A549 (cell line): Measurements from ENCODE around the gene PNPLA2. TPM values are rescaled to one million over a fixed set of nuclear protein-coding genes. Genes with fewer than 3 reads are reported as not detected.

Source experiments
- ATAC-seq, 2 experiments: fragments of 200-7000 bp in 1 of 2; fragments of >200 bp in 1 of 2; cut with Nextera tagmentation in 1 of 2; cut with Tn5 transposase in 1 of 2; 3 replicates each; pipeline versions ENCODE4 v1.8.0 to v1.9.1; 2018 to 2020; ENCODE audit warnings: mild to moderate bottlenecking in 1 of 2, moderate library complexity in 1 of 2
- CTCF ChIA-PET: fragments of 300-600 bp; sonication (Branson Sonifier 250); formaldehyde crosslinking; extraction: SDS; loops from one replicate; lab custom pipeline; 2021; ENCODE audit warnings: antibody characterized with exemption, inconsistent platforms; lab: Yijun Ruan, JAX
- POLR2A ChIA-PET: fragments of 350-600 bp; formaldehyde crosslinking; extraction: SDS; loops from one replicate; lab custom pipeline; 2021; ENCODE audit warnings: antibody characterized with exemption, inconsistent platforms; lab: Yijun Ruan, JAX
- DNase-seq, 2 experiments: peaks; one replicate each; pipeline versions ENCODE4 v3.0.0 to v3.0.0-alpha.2; 2011 to 2016; ENCODE audit warnings: low read depth in 1 of 2, low spot score in 1 of 2
- FAIRE-seq: peaks from 2 replicates; lab custom pipeline; 2011; peaks lifted over from hg19 to GRCh38; lab: Jason Lieb, UNC
- H3K27ac ChIP-seq, 2 experiments: fragments of >200 bp; sonication (Bioruptor Twin); formaldehyde crosslinking; 3 replicates each; pipeline ENCODE4 v1.5.1; 2016 to 2017
- H3K4me1 ChIP-seq: fragments of >200 bp; sonication (Bioruptor Twin); formaldehyde crosslinking; 3 replicates; pipeline ENCODE4 v1.6.1; 2016
- H3K4me2 ChIP-seq: fragments of >200 bp; sonication (Bioruptor Twin); formaldehyde crosslinking; 3 replicates; pipeline ENCODE4 v1.6.1; 2016
- H3K4me3 ChIP-seq: fragments of >200 bp; sonication (Bioruptor Twin); formaldehyde crosslinking; 3 replicates; pipeline ENCODE4 v1.5.1; 2016
- H3K9me3 ChIP-seq: fragments of >200 bp; sonication (Bioruptor Twin); formaldehyde crosslinking; 3 replicates; pipeline ENCODE4 v1.6.1; 2016
- BCL3 ChIP-seq: fragments of >200 bp; sonication (Bioruptor Twin); formaldehyde crosslinking; IDR thresholded peaks from 3 replicates; pipeline ENCODE4 v1.6.1; 2016
- CBX2 ChIP-seq: fragments of 200-600 bp; sonication (generic); IDR thresholded peaks from 2 replicates; pipeline ENCODE4 v1.6.1; 2016; ENCODE audit warnings: low read depth, mild to moderate bottlenecking, borderline replicate concordance
- CBX8 ChIP-seq: fragments of 200-600 bp; sonication (generic); IDR thresholded peaks from 2 replicates; pipeline ENCODE4 v1.6.1; 2016
- CEBPB ChIP-seq, 2 experiments: fragments of >200 bp in 1 of 2; sonication (Bioruptor Twin) in 1 of 2; formaldehyde crosslinking in 1 of 2; IDR thresholded peaks; 2 replicates each; pipeline ENCODE4 v1.6.1; 2012 to 2016
- CHD2 ChIP-seq: fragments of 150-350 bp; IDR thresholded peaks from 2 replicates; pipeline ENCODE4 v1.6.1; 2014; ENCODE audit warnings: low read length; ENCODE audit not compliant: partially characterized antibody
- CTCF ChIP-seq: fragments of >200 bp; sonication (Bioruptor Twin); formaldehyde crosslinking; IDR thresholded peaks from 3 replicates; pipeline ENCODE4 v1.5.1; 2016
- EP300 ChIP-seq, 2 experiments: fragments of >200 bp; sonication (Bioruptor Twin); formaldehyde crosslinking; IDR thresholded peaks; 2 replicates in 1 of 2; 3 replicates in 1 of 2; pipeline ENCODE4 v1.6.1; 2016 to 2017
- FOSB ChIP-seq: fragments of 250-450 bp; sonication (Bioruptor Pico); IDR thresholded peaks from 2 replicates; pipeline ENCODE4 v1.5.0; 2020; ENCODE audit warnings: mild to moderate bottlenecking, moderate library complexity
- FOSL2 ChIP-seq, 2 experiments: fragments of 450-650 bp in 1 of 2; fragments of >200 bp in 1 of 2; sonication (Bioruptor Twin) in 1 of 2; formaldehyde crosslinking; IDR thresholded peaks; 2 replicates each; pipeline versions ENCODE4 v1.5.0 to v1.6.1; 2016 to 2020; ENCODE audit warnings: mild to moderate bottlenecking in 1 of 2, moderate library complexity in 1 of 2
- FOXS1 ChIP-seq: fragments of 250-450 bp; sonication (Bioruptor Pico); IDR thresholded peaks from 2 replicates; pipeline ENCODE4 v1.5.0; 2020; ENCODE audit warnings: mild to moderate bottlenecking, moderate library complexity
- HMGXB4 ChIP-seq: fragments of 250-450 bp; sonication (Bioruptor Pico); IDR thresholded peaks from 2 replicates; pipeline ENCODE4 v1.5.0; 2021; ENCODE audit warnings: mild to moderate bottlenecking, moderate library complexity, borderline replicate concordance
- HOXA7 ChIP-seq: fragments of 250-450 bp; sonication (Bioruptor Pico); IDR thresholded peaks from 2 replicates; pipeline ENCODE4 v1.5.0; 2020; ENCODE audit warnings: mild to moderate bottlenecking, moderate library complexity
- HOXB5 ChIP-seq: fragments of 250-450 bp; sonication (Bioruptor Pico); IDR thresholded peaks from 2 replicates; pipeline ENCODE4 v1.5.0; 2020; ENCODE audit warnings: mild to moderate bottlenecking, moderate library complexity
- KDM1A ChIP-seq: fragments of 200-600 bp; sonication (generic); IDR thresholded peaks from 2 replicates; pipeline ENCODE4 v1.6.1; 2016; ENCODE audit warnings: low read depth, mild to moderate bottlenecking
- MAFK ChIP-seq: fragments of 450-650 bp; IDR thresholded peaks from 2 replicates; pipeline ENCODE4 v1.6.1; 2014; ENCODE audit not compliant: partially characterized antibody
- MAX ChIP-seq: IDR thresholded peaks from 2 replicates; pipeline ENCODE4 v1.6.1; 2012
- MAZ ChIP-seq: fragments of 150-350 bp; IDR thresholded peaks from 2 replicates; pipeline ENCODE4 v1.6.1; 2014; ENCODE audit warnings: antibody characterized with exemption, low read depth, low read length, borderline replicate concordance
- NFE2L2 ChIP-seq: fragments of 150-350 bp; conservative IDR thresholded peaks from 2 replicates; pipeline ENCODE4 v1.6.1; 2014; ENCODE audit warnings: low read length
- PHF8 ChIP-seq: fragments of 200-600 bp; sonication (generic); IDR thresholded peaks from 2 replicates; pipeline ENCODE4 v1.6.1; 2016; ENCODE audit warnings: low read depth, mild to moderate bottlenecking, antibody characterized with exemption, moderate library complexity, borderline replicate concordance
- POLR2A ChIP-seq: IDR thresholded peaks from 2 replicates; pipeline ENCODE4 v1.6.1; 2012; ENCODE audit warnings: mild to moderate bottlenecking, low read length
- RARB ChIP-seq: fragments of 250-450 bp; sonication (Bioruptor Pico); IDR thresholded peaks from 2 replicates; pipeline ENCODE4 v1.8.0; 2021; ENCODE audit warnings: mild to moderate bottlenecking, moderate library complexity
- RCOR1 ChIP-seq: fragments of 150-350 bp; IDR thresholded peaks from 2 replicates; pipeline ENCODE4 v1.6.1; 2014; ENCODE audit warnings: antibody characterized with exemption, low read length, low read depth
- RFX5 ChIP-seq: fragments of 450-650 bp; IDR thresholded peaks from 2 replicates; pipeline ENCODE4 v1.7.1; 2014; ENCODE audit warnings: antibody characterized with exemption, mild to moderate bottlenecking, moderate library complexity
- SMC3 ChIP-seq: fragments of >200 bp; sonication (Bioruptor Twin); formaldehyde crosslinking; IDR thresholded peaks from 3 replicates; pipeline ENCODE4 v1.6.1; 2018; ENCODE audit warnings: inconsistent platforms
- ZC3H11A ChIP-seq: fragments of 450-650 bp; IDR thresholded peaks from 2 replicates; pipeline ENCODE4 v1.6.1; 2014; ENCODE audit warnings: antibody characterized with exemption, mild to moderate bottlenecking
- whole genome bisulfite sequencing: methylation state at CpG from one replicate; pipeline ENCODE4 v1.1.6; 2017; ENCODE audit errors: missing lambda C conversion rate; 5-methylcytosine and 5-hydroxymethylcytosine counted together
- polyA plus RNA-seq, 4 experiments: library from polyadenylated mRNA; depleted of rRNA in 3 of 4; stranded (reverse); fragments of >200 nt; fragmentation: RNase III in 1 of 4; extraction: RNeasy Plus Mini Kit Qiagen cat#74134 plus additional on column Dnase treatment in 1 of 4; gene quantifications; 2 replicates in 3 of 4; 3 replicates in 1 of 4; pipeline ENCODE4 v1.2.3, GENCODE V29; 2011 to 2017
- TF ChIP-seq, protein P1 (sequence below): IDR thresholded peaks from 2 replicates; pipeline ENCODE4 v1.6.1; 2012; ENCODE audit warnings: low read depth, borderline replicate concordance
- TF ChIP-seq, protein P2 (sequence below): IDR thresholded peaks from 2 replicates; pipeline ENCODE4 v1.6.1; 2012

The PNPLA2 gene
- polyA plus RNA-seq, 2 of the 4 experiments (the other 2 are of a cell fraction), result 13.2 to 25.4 TPM

- TF ChIP-seq BCL3, result peak; percentile 56; the same call in 2 of the 3 replicates
- TF ChIP-seq RARB (CRISPR knock-in tag), result 0 out of 2 replicates have a peak, but pooled peaks have one; percentile 61
- TF ChIP-seq CBX8, result no peak
- peak in 1 of 2 experiments; percentile 45; a peak in 1 of 5 replicates for TF ChIP-seq EP300 (IDR thresholded peaks at IDR 0.05)
- TF ChIP-seq MAFK, result no peak
- no peak for TF ChIP-seq MAZ
Observed at GRCh38 chr11:843818-844692, 25.3 kb downstream of the PNPLA2 start (continued).

GRCh38 chr11:844693-845644 is 26.3 kb downstream of the PNPLA2 start:
- ATAC-seq, result peak; percentile 2 to 55
- H3K9me3 ChIP-seq, result no peaks in the 10 kb centered on the region
- WGBS, result 17% methylated on average over 9 of the region's 31 CpGs
- peak; percentile 83 to 92 for DNase-seq
- H3K4me3 ChIP-seq, result peak overlapping the region; percentile 100
- H3K27ac ChIP-seq, result peak overlapping the region; percentile 99
- H3K4me2 ChIP-seq, result peak overlapping the region; percentile 92
- ChIA-PET POLR2A (interaction anchor here (0.6 to 3.9 kb wide), 5 partner anchors 12 to 50 kb away, joined by 3 to 47 read pairs (median 6); partner anchors contain the start of genes CD151 and PNPLA2), CTCF (interaction anchor here (0.7 to 5.4 kb wide), 4 partner anchors 11 to 206 kb away, joined by 3 to 40 read pairs (median 20); no protein-coding TSS in a partner anchor)
- H3K4me1 ChIP-seq, result peaks cover 55% of the 10 kb centered on the region
- FAIRE-seq, result no peak
- TF ChIP-seq MAFK (peak; percentile 76), PHF8 (no peak), MAX (peak; percentile 38; the same call in 1 of the 2 replicates), CBX2 (no peak), HMGXB4 (CRISPR knock-in tag) (no peak), POLR2A (no peak; the same call in 1 of the 2 replicates), RCOR1 (no peak), CBX8 (no peak), FOSL2 (IDR thresholded peaks at IDR 0.05) (no peak), FOSL2 (CRISPR knock-in tag; IDR thresholded peaks at IDR 0.05) (no peak), HOXB5 (no peak), ZC3H11A (no peak), NFE2L2 (no peak), SMC3 (no peak), FOXS1 (CRISPR knock-in tag) (no peak), CTCF (no peak), KDM1A (no peak), CHD2 (no peak), CEBPB (IDR thresholded peaks at IDR 0.05) (no peak), FOSB (no peak; the same call in 1 of the 2 replicates), HOXA7 (CRISPR knock-in tag) (no peak), RFX5 (no peak), RARB (CRISPR knock-in tag) (no peak)
- TF ChIP-seq, protein P1, sequence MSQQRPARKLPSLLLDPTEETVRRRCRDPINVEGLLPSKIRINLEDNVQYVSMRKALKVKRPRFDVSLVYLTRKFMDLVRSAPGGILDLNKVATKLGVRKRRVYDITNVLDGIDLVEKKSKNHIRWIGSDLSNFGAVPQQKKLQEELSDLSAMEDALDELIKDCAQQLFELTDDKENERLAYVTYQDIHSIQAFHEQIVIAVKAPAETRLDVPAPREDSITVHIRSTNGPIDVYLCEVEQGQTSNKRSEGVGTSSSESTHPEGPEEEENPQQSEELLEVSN, result no peak
- TF ChIP-seq, protein P2, sequence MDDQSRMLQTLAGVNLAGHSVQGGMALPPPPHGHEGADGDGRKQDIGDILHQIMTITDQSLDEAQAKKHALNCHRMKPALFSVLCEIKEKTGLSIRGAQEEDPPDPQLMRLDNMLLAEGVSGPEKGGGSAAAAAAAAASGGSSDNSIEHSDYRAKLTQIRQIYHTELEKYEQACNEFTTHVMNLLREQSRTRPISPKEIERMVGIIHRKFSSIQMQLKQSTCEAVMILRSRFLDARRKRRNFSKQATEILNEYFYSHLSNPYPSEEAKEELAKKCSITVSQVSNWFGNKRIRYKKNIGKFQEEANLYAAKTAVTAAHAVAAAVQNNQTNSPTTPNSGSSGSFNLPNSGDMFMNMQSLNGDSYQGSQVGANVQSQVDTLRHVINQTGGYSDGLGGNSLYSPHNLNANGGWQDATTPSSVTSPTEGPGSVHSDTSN, result peak; percentile 12
